SJCRH30 (cell line): ENCODE data around the gene FLT1. TPM values are rescaled to one million over a fixed set of nuclear protein-coding genes. Genes with fewer than 3 reads are reported as not detected.

ENCODE experiments used
- DNase-seq, 2 experiments: peaks; one replicate each; pipeline ENCODE4 v3.0.0-alpha.2; 2015 to 2020
- H3K27ac ChIP-seq: fragments of 250-450 bp; sonication (Bioruptor Pico); 2 replicates; pipeline ENCODE4 v1.5.1; 2020; ENCODE audit warnings: mild to moderate bottlenecking, moderate library complexity
- H3K27me3 ChIP-seq: fragments of 250-450 bp; sonication (Bioruptor Pico); 2 replicates; pipeline ENCODE4 v1.5.1; 2020; ENCODE audit warnings: mild to moderate bottlenecking, moderate library complexity
- H3K36me3 ChIP-seq: fragments of 250-450 bp; sonication (Bioruptor Pico); 2 replicates; pipeline ENCODE4 v1.5.1; 2020; ENCODE audit warnings: mild to moderate bottlenecking, moderate library complexity
- H3K4me1 ChIP-seq: fragments of 250-450 bp; sonication (Bioruptor Pico); 2 replicates; pipeline ENCODE4 v1.5.1; 2020; ENCODE audit warnings: mild to moderate bottlenecking, moderate library complexity
- H3K4me3 ChIP-seq: fragments of 250-450 bp; sonication (Bioruptor Pico); 2 replicates; pipeline ENCODE4 v1.5.1; 2020; ENCODE audit warnings: mild to moderate bottlenecking, moderate library complexity
- H3K9me3 ChIP-seq: fragments of 250-450 bp; sonication (Bioruptor Pico); replicated peaks from 2 replicates; pipeline ENCODE4 v1.5.1; 2020; ENCODE audit warnings: mild to moderate bottlenecking, moderate library complexity
- total RNA-seq: library from RNA; depleted of rRNA; stranded (reverse); fragments of >200 nt; shearing (Covaris generic); gene quantifications from 2 replicates; pipeline ENCODE4 v1.2.3, GENCODE V29; 2014

Gene FLT1
- total RNA-seq, 1 experiment from 2014 or later: 0.36 TPM

DNA sequence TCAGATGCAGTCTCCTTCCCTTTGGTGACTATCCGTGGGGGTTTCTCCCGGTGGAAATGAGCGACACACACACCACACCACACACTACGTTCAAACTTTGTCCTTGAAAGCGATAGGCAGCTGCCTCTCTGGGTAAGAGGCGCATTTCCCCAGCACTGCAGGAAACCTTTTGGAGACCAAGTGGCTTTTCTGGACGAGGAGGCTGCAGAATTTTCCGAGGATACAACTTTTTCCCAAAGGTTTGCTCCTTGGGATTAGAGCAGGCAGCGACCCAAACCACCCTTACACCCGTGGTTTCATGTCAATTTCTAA, 38.2 kb upstream of the FLT1 start:
- H3K27me3 ChIP-seq: peaks cover 3% of the 10 kb centered on the region; the same call in 1 of the 2 replicates
- no peak overlapping the region for H3K4me3 ChIP-seq

DNA sequence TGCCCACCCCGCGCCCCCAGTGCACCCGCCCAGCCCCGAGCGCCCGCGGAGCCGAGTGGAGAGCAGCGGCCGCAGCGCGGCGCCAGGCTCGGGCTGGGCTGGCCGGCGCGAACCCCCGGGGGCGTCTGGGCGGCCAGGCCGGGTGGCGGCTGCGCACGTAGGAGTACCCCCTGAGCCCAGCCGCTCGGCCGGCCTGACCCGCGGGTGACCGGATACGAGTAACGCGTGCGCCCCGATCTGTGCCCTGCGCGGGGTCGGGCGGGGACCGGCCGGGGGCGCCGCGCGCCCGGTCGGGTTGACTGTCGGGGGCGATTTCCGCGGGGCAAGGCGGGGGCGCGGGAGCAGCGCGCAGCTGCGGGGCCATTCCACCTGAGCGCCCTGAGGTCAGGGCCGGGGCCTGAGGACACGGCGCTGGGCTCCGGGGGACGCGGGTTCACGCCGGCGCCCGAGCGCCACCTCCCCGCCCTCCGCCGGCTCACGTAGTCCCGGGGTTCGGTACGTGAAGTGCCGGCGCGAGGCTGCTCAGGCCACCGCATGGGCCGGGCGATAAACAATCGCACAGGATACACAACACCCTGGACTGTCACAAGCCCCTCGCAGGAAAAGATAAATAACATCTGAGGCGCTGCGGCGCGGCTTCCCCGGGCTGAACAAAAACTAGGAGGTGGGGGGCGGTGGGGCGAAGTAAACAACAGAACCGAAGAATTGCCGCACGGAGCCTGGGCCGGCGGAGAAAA, 37.6 kb upstream of the FLT1 start:
- H3K36me3 ChIP-seq: no peaks in the 10 kb centered on the region
- H3K4me1 ChIP-seq: no peaks in the 10 kb centered on the region
- H3K27ac ChIP-seq: no peak overlapping the region
- no peak for DNase-seq
- no peak overlapping the region for H3K4me3 ChIP-seq
- H3K9me3 ChIP-seq: no peaks in the 10 kb centered on the region
- peaks cover 3% of the 10 kb centered on the region; the same call in 1 of the 2 replicates for H3K27me3 ChIP-seq

More for the DNA sequence above, 38.2 kb upstream of the FLT1 start:
- DNase-seq: no peak
- no peaks in the 10 kb centered on the region for H3K36me3 ChIP-seq
- H3K27ac ChIP-seq: no peak overlapping the region
- H3K4me1 ChIP-seq: no peaks in the 10 kb centered on the region
- H3K9me3 ChIP-seq: no peaks in the 10 kb centered on the region

DNA sequence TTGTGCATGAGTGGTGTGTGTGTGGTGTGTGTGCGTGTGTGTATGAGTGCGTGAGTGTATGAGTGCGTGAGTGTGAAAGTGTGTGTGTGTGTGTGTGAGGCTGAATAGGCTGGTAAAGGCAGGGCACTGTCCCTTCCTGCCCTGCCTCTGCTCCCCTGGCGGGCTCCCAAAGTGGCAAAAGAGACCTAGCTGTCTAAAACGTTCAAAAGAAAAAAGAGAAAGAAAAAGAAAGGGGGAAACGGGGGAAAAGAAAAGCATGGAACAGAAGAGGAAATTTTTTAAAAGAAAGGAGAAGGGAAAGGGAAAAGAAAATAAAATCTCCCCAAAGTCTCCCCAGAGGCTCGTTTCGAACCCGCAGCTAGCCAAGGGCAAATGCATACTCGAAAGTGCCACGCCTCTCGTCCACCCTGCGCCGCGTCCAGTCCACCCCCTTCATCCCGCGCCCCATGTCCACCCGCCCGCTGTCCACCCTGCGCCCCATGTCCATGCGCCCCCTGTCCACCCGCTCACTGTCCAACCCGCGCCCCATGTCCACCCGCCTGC, 37.0 kb upstream of the FLT1 start:
- DNase-seq: no peak
- Histone ChIP-seq H3K36me3 (no peaks in the 10 kb centered on the region), H3K4me3 (peak overlapping the region; percentile 56), H3K4me1 (no peaks in the 10 kb centered on the region), H3K27ac (no peak overlapping the region), H3K9me3 (no peaks in the 10 kb centered on the region), H3K27me3 (peaks cover 3% of the 10 kb centered on the region; the same call in 1 of the 2 replicates)

DNA sequence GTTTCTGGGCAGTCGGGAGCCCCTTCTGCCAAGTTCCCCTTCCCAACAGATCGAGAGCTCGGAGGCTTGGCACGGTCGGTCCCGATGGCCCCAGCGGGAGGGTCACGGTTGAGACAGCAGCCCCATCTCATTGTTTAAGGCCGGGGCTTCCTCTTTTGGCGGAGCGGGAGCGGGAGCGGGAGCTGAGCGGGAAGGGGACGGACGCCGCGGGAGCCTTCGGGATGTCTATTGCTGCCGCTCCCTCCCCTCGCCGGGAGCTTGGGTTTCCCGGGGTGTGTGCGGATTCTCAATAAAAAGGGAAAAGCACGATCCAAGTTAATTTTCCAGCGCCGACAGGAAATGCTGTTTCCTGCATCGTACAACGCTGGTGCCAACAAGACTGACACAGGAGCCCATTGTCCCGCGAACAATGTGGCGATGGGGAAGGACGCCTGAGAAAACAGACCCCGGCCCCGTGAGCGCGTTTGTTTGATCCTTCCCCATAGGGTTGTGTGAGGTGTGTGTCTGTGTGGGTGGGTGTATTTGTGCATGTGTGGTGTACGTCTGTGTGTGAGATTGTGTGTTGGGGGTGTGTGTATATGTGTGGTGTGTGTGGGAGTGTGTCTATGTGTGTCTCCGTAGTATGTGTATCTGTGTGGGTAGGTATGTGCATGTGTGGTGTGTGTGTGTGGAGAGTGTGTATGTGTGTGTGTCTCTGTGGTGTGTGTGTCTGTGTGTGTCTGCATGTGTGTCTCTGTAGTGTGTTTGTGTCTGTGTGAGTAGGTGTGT, 36.3 kb upstream of the FLT1 start:
- Histone ChIP-seq H3K4me3 (peak overlapping the region; percentile 56), H3K27ac (peak overlapping the region; percentile 20), H3K27me3 (peaks cover 3% of the 10 kb centered on the region; the same call in 1 of the 2 replicates), H3K4me1 (no peaks in the 10 kb centered on the region), H3K9me3 (no peaks in the 10 kb centered on the region), H3K36me3 (no peaks in the 10 kb centered on the region)
- peak; percentile 55 to 64 for DNase-seq

DNA sequence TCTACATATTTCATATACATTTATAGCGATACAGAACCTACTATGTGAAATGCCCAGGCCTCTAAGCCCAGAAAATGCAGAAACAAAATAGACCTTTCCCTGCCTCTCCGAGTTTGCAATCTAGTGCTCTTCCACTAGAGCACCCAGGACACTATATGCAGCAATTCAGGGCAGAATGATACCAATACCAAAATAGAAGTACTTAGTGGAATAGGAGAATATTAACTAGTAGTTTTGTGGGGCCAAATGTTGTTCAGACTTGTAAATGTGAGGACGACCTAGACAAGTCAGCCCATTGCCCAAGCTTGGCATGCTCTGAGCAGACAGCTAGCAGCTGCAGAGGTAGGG, 35.8 kb upstream of the FLT1 start:
- no peaks in the 10 kb centered on the region for H3K4me1 ChIP-seq
- H3K4me3 ChIP-seq: peak overlapping the region; percentile 56
- no peaks in the 10 kb centered on the region for H3K9me3 ChIP-seq
- H3K27ac ChIP-seq: peak overlapping the region; percentile 20
- DNase-seq: no peak
- H3K27me3 ChIP-seq: peaks cover 3% of the 10 kb centered on the region; the same call in 1 of the 2 replicates
- H3K36me3 ChIP-seq: no peaks in the 10 kb centered on the region

DNA sequence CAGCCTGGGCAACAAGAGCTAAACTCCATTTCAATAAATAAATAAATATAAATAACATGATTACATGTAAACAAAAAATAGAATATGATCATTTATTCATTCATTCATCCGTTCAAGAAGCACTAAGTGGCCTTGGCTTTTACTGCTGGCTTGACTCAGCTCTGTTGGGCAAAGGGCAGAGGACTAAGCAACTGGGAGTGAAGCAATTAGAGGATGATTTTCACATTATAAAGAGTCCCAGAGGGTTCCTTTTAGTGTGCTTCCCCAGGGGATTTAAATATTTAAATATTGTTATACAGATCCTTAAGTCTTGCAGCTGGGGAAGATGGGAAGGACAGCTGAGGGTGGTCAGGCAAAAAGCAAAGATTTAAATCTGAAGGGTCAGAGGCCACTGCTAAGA, 34.9 kb upstream of the FLT1 start:
- H3K4me1 ChIP-seq: no peaks in the 10 kb centered on the region
- peaks cover 3% of the 10 kb centered on the region; the same call in 1 of the 2 replicates for H3K27me3 ChIP-seq
- H3K36me3 ChIP-seq: no peaks in the 10 kb centered on the region
- no peak for DNase-seq
- no peaks in the 10 kb centered on the region for H3K9me3 ChIP-seq
- H3K27ac ChIP-seq: no peak overlapping the region
- H3K4me3 ChIP-seq: no peak overlapping the region

DNA sequence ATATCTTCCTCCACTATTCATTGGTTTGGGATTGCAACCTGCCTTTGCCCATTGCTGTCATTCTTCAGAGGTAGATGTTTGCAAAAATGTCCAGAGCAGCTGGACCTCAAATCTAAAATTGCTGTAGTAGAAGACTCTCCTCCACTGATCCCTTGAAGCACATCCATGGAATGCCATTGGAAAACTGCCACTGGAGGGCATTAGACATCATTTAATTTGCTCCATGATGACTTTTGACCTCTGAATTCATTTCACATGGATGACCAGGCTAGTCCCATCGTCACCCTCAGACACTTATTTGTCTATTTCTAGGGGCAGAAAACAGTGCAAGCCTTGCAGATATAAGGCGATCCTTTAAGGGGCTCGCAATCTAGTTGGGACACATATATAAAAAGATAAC, 33.9 kb upstream of the FLT1 start:
- H3K9me3 ChIP-seq: no peaks in the 10 kb centered on the region
- H3K27me3 ChIP-seq: peaks cover 3% of the 10 kb centered on the region; the same call in 1 of the 2 replicates
- H3K4me1 ChIP-seq: no peaks in the 10 kb centered on the region
- no peak overlapping the region for H3K27ac ChIP-seq
- DNase-seq: peak in 1 of 2 experiments; percentile 20
- no peak overlapping the region for H3K4me3 ChIP-seq
- no peaks in the 10 kb centered on the region for H3K36me3 ChIP-seq

DNA sequence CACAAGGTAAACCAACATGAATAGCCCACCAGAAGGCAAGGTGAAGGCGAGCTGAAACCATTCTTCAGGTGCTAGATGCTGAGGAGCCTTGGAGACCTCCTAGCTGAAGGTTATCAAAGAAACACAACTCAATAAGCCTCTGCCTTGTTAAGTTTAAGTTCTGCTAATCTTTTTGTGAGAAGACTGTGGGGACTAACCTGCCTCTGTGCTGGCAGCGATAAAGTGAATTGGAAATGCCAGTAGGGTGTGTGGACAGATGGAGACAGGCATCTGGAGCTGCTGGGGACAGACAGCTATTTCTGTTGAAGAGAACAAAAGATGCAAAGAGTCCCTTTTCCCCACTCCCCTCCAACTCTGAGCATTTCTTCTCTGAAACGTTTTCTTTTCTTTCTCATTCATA, 33.5 kb upstream of the FLT1 start:
- no peak overlapping the region for H3K27ac ChIP-seq

DNA sequence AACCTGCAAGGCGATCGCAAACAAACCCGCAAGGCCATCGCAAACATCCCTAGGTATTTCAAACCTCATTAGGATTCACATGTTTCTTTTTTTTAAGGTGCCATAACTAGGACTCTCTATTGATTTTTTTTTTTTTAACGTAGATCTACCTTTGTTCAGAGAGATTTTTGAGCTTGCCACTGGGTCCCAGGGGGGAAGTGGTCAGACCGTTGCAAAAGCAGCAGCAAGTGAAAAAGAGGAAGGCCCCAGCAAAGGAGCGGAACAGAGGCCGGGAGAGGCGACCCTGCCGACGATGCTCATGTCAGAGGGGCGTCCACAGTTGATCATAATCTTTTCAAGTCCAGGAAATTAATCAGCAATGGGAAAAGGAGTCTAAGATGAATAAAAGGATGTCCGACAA, 32.7 kb upstream of the FLT1 start:
- no peaks in the 10 kb centered on the region for H3K4me1 ChIP-seq
- no peak for DNase-seq
- no peaks in the 10 kb centered on the region for H3K9me3 ChIP-seq
- H3K4me3 ChIP-seq: no peak overlapping the region
- H3K27ac ChIP-seq: no peak overlapping the region
- H3K27me3 ChIP-seq: peaks cover 3% of the 10 kb centered on the region; the same call in 1 of the 2 replicates
- no peaks in the 10 kb centered on the region for H3K36me3 ChIP-seq

More for the DNA sequence above, 33.5 kb upstream of the FLT1 start:
- Histone ChIP-seq H3K36me3 (no peaks in the 10 kb centered on the region), H3K27me3 (peaks cover 3% of the 10 kb centered on the region; the same call in 1 of the 2 replicates), H3K4me1 (no peaks in the 10 kb centered on the region), H3K9me3 (no peaks in the 10 kb centered on the region), H3K4me3 (no peak overlapping the region)
- no peak for DNase-seq

DNA sequence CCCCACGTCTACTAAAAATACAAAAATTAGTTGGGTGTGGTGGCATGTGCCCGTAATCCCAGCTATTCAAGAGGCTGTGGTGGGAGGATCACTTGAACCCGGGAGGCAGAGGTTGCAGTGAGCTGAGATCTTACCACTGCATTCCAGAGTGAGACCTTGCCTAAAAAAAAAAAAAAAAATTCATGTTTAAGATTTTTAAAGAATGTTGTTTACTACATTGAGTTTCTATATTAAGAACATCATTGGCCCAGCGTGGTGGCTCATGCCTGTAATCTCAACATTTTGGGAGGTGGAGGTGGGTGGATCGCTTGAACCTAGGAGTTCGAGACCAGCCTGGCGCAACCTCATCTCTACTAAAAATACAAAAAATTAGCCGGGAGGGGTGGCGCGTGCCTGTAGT, 31.9 kb upstream of the FLT1 start:
- H3K4me1 ChIP-seq: no peaks in the 10 kb centered on the region
- peaks cover 3% of the 10 kb centered on the region; the same call in 1 of the 2 replicates for H3K27me3 ChIP-seq
- H3K27ac ChIP-seq: no peak overlapping the region
- H3K36me3 ChIP-seq: no peaks in the 10 kb centered on the region
- no peak overlapping the region for H3K4me3 ChIP-seq
- DNase-seq: no peak
- no peaks in the 10 kb centered on the region; the same call in 1 of the 2 replicates for H3K9me3 ChIP-seq

DNA sequence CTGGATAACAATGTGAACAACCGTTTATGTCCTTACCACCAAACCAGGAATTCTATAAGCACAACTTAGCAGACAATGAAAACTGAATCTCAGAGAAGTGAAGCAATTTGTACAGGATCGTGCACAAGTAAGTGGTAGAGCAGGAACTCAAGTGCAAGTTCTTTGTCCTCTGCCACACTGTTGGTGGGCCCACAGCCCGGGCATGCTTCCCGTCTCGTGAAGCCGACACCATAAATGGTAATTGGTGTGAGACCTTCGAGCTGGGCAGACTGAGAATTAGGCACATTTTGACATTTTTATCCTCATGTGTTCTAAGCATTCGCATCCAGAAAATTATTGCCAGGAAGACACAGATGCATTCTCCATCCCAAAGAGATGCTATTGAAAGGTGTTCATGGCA, 27.9 kb upstream of the FLT1 start:
- Histone ChIP-seq H3K36me3 (no peaks in the 10 kb centered on the region), H3K9me3 (no peaks in the 10 kb centered on the region; the same call in 1 of the 2 replicates), H3K4me1 (no peaks in the 10 kb centered on the region), H3K4me3 (no peak overlapping the region), H3K27me3 (no peaks in the 10 kb centered on the region; the same call in 1 of the 2 replicates), H3K27ac (no peak overlapping the region)
- no peak for DNase-seq

DNA sequence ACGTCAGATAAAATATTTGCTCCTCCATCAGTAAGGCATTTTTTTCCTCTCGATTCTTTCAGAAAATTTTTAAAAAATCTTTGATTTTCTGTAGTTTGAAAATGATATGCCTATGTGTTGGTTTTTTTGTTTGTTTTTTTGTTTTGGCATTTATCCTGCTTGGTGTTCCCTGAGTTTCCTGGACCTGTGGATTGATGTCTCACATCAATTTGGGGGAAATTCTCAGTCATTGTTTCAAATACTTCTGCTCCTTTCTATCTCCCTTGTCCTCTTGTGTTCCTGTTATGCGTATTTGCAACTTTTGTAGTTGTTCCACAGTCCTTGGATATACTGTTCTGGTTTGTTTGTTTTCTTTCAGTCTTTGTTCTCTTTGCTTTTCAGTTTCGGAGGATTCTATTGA, 18.8 kb upstream of the FLT1 start:
- no peaks in the 10 kb centered on the region for H3K9me3 ChIP-seq
- DNase-seq: no peak
- no peak overlapping the region for H3K4me3 ChIP-seq
- no peaks in the 10 kb centered on the region for H3K36me3 ChIP-seq
- H3K27ac ChIP-seq: no peak overlapping the region
- H3K27me3 ChIP-seq: peaks cover 3% of the 10 kb centered on the region; the same call in 1 of the 2 replicates
- H3K4me1 ChIP-seq: no peaks in the 10 kb centered on the region

DNA sequence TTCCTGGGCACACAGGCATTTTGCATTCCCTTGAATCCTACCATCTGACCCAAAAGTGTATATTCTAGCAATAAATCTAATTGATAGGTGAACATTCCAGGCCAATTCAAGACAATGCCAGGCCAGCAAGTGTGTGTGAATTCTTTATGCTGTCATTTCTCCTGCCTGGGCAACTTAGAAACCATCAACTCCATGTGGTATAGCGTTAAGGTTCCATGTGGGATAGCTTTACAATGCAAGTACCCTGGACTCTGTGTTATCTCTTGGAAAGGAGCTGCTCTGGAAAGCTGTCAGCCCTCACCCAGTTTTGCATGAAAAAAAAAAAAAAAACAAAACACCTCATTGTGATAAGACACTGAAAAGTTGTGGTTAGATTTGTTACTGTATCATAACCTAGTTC, 15.6 kb upstream of the FLT1 start:
- Histone ChIP-seq H3K27me3 (0 out of 2 replicates have a peak, but pooled peaks cover 3% of the 10 kb centered on the region), H3K27ac (no peak overlapping the region), H3K4me3 (no peak overlapping the region), H3K4me1 (no peaks in the 10 kb centered on the region), H3K36me3 (no peaks in the 10 kb centered on the region), H3K9me3 (no peaks in the 10 kb centered on the region)
- DNase-seq: no peak

DNA sequence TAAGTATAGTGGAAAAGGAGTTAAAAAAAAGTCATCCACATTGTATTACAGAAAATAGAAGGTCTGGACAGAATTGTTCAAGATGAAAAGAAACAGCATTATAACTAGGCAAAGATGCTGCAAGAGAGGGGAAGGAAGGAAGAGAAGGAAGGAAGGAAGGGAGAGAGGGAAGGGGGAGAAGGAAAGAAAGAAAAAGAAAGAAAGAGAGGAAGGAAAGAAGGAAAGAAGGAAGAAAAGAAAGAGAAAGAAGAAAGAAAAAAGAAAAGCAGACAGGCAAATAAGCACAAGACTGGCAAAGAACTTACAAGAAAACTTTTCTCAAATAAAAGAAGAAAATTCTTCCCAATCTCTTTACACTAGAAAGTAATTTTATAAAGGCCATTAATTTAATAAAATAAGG, 15.1 kb upstream of the FLT1 start:
- no peaks in the 10 kb centered on the region for H3K9me3 ChIP-seq
- no peak for DNase-seq
- no peak overlapping the region for H3K4me3 ChIP-seq
- H3K4me1 ChIP-seq: no peaks in the 10 kb centered on the region
- H3K36me3 ChIP-seq: no peaks in the 10 kb centered on the region
- no peak overlapping the region for H3K27ac ChIP-seq
- H3K27me3 ChIP-seq: no peaks in the 10 kb centered on the region

DNA sequence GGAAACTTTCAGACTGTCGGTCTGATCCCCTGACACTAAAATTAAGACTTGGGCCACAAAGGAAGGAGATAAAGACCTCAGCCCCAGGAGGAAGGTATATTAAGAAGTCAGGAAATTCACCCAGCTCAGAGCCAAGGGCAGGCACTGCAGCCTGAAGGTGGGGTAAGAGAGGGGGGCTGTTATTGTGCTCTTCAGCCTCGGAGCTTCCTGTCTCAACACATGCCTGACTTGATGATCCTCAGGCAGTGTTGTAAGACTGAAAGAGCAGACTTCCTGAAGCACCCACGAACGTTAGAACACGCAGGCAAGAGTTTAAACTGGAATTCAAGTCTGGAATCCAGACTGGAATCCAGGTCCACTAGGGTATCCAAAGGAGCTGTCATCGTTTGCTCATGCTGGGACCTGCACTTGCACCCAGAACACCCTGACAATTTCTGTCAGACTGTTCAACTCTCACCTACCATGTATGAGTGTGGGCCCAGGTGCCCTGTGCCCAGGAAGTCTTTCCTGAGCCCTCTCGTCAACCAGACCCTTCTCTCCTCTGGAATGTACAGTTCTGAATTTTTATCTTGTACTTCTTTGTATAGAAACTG, 10.7 kb upstream of the FLT1 start:
- H3K9me3 ChIP-seq: no peaks in the 10 kb centered on the region
- no peaks in the 10 kb centered on the region for H3K36me3 ChIP-seq
- no peak overlapping the region for H3K27ac ChIP-seq
- peaks cover 3% of the 10 kb centered on the region; the same call in 1 of the 2 replicates for H3K27me3 ChIP-seq
- H3K4me1 ChIP-seq: no peaks in the 10 kb centered on the region
- DNase-seq: no peak
- H3K4me3 ChIP-seq: no peak overlapping the region
